OCI-LY7 (cell line): ENCODE results near the gene FEV.

ENCODE experiments used
- CTCF ChIP-seq: fragments of 200-600 bp; sonication (generic); conservative IDR thresholded peaks from 2 replicates; pipeline ENCODE4 v1.5.1; 2014; ENCODE audit warnings: mild to moderate bottlenecking, antibody characterized with exemption, low read length, moderate library complexity, mixed read lengths
- EZH2phosphoT487 ChIP-seq: fragments of 200-600 bp; sonication (generic); IDR thresholded peaks from 2 replicates; pipeline ENCODE4 v1.6.1; 2018; ENCODE audit warnings: low read depth, borderline replicate concordance, mild to moderate bottlenecking, mixed run types, antibody characterized with exemption, low read length, moderate library complexity, mixed read lengths

- no peak for TF ChIP-seq CTCF
- no peak for TF ChIP-seq EZH2phosphoT487
These were observed 40.1 kb downstream of the FEV start for GRCh38 chr2:218944759-218945404.
